Adrenal gland (tissue), 12 donors: Measurements from ENCODE around the gene GPNMB. TPM values are rescaled to one million over a fixed set of nuclear protein-coding genes. Genes with fewer than 3 reads are reported as not detected.
A peak's percentile ranks its signal among the peaks of the same experiment; 100 is the strongest.

Experiments
- DNase-seq, 7 donors: peaks; one replicate each; pipeline ENCODE4 v3.0.0-alpha.2; 2019 to 2020
- H3K27ac ChIP-seq, 5 donors: fragments of 200-600 bp; sonication (generic) in 4 of 5; 1 replicate in 3 of 5; 2 replicates in 2 of 5; pipeline versions ENCODE4 v1.5.1 to v1.8.0; 2016 to 2020; ENCODE audit warnings: mild to moderate bottlenecking in 1 of 5
- H3K27me3 ChIP-seq: fragments of 200-600 bp; 2 replicates; pipeline ENCODE4 v1.8.0; 2021
- H3K36me3 ChIP-seq, 2 donors: fragments of 200-600 bp; replicated peaks in 1 of 2; 1 replicate in 1 of 2; 2 replicates in 1 of 2; pipeline versions ENCODE4 v1.5.1 to v1.8.0; 2018 to 2022
- H3K4me1 ChIP-seq, 2 donors: fragments of 200-600 bp; replicated peaks in 1 of 2; 1 replicate in 1 of 2; 2 replicates in 1 of 2; pipeline versions ENCODE4 v1.5.1 to v1.8.0; 2018 to 2021
- H3K4me3 ChIP-seq, 4 donors: fragments of 200-600 bp; sonication (generic) in 3 of 4; one replicate each; pipeline ENCODE4 v1.5.1; 2016 to 2018
- H3K9me3 ChIP-seq, 3 donors: fragments of 200-600 bp; sonication (generic) in 1 of 3; replicated peaks in 1 of 3; 1 replicate in 2 of 3; 2 replicates in 1 of 3; pipeline versions ENCODE4 v1.5.1 to v1.8.0; 2016 to 2021
- CTCF ChIP-seq, 6 experiments: fragments of 450-650 bp in 4 of 6; fragments of 200-600 bp in 2 of 6; sonication (generic) in 1 of 6; IDR thresholded peaks; 1 replicate in 5 of 6; 2 replicates in 1 of 6; pipeline versions ENCODE4 v1.5.1 to v1.8.0; 2016 to 2021; ENCODE audit warnings: antibody characterized with exemption in 6 of 6, mild to moderate bottlenecking in 2 of 6, moderate library complexity in 1 of 6
- POLR2A ChIP-seq, 2 donors: fragments of 450-650 bp; IDR thresholded peaks; one replicate each; pipeline ENCODE4 v1.6.1; 2017; ENCODE audit warnings: antibody characterized with exemption in 2 of 2, mild to moderate bottlenecking in 2 of 2, moderate library complexity in 1 of 2
- whole genome bisulfite sequencing, 4 donors: extraction: QIAGEN DNeasy Blood & Tissue Kit in 2 of 4; methylation state at CpG; one replicate each; pipeline versions ENCODE4 v1.1.5 to v1.1.7; 2013 to 2017; 5-methylcytosine and 5-hydroxymethylcytosine counted together
- intact Hi-C, 2 donors: fragments of 100-400 bp; cut with DNase I; formaldehyde crosslinking; loops; one replicate each; pipeline versions ENCODE4 v1.14.1 to v1.15.0; 2022 to 2023
- polyA plus RNA-seq, 3 donors: library from polyadenylated mRNA; stranded (reverse); fragments of 200-250 nt in 2 of 3; fragments of 350-450 nt in 1 of 3; fragmentation: Illumina TruSeq in 1 of 3; extraction: RNeasy Lipid Tissue Mini Kit (QIAGEN cat#74804) in 1 of 3; gene quantifications; one replicate each; pipeline ENCODE4 v1.2.3, GENCODE V29; 2013 to 2014
- total RNA-seq, 9 donors: library from RNA; depleted of rRNA in 4 of 9; stranded (reverse); fragments of >200 nt in 4 of 9; fragments of 120-200 nt in 1 of 9; fragmentation: NEBNext Ultra II Directional in 1 of 9; extraction: Animal tissue kit (Norgen Biotek cat#: 25700) in 1 of 9; gene quantifications; one replicate each; pipeline versions ENCODE4 v1.1.0 to v1.2.4, GENCODE V29; 2013 to 2023
- donor health status: healthy with polysubstance abuse.
- donor health status: Bipolar disorder and iron deficiency.
- donor health status: DM: yes; HTN: yes; CAD: no.
- donor health status: DM: no; HTN: no; CAD: no.
- donor health status: DM: no; HTN: no; CAD: no.
- donor health status: DM: yes; HTN: yes; CAD: no.

Gene GPNMB
- total and polyA plus RNA-seq, 12 donors = 14.0 to 92.3 (median 35.1) TPM

- intact Hi-C loops = no loop called here
- no peak overlapping the region for H3K4me3 ChIP-seq
- no peak overlapping the region for H3K27ac ChIP-seq
- no peaks in the 10 kb centered on the region for H3K9me3 ChIP-seq
- DNase-seq = no peak
- TF ChIP-seq POLR2A (IDR thresholded peaks at IDR 0.05) = no peak
- TF ChIP-seq CTCF (IDR thresholded peaks at IDR 0.05) = no peak
- H3K36me3 ChIP-seq = no peaks in the 10 kb centered on the region
- H3K4me1 ChIP-seq = no peaks in the 10 kb centered on the region
- H3K27me3 ChIP-seq = no peaks in the 10 kb centered on the region
- 83 to 90% (median 86%) methylated on average over 9 of the region's 9 CpGs for WGBS, 4 donors
Observed at GRCh38 chr7:23234569-23235296, 11.8 kb upstream of the GPNMB start.

DNA sequence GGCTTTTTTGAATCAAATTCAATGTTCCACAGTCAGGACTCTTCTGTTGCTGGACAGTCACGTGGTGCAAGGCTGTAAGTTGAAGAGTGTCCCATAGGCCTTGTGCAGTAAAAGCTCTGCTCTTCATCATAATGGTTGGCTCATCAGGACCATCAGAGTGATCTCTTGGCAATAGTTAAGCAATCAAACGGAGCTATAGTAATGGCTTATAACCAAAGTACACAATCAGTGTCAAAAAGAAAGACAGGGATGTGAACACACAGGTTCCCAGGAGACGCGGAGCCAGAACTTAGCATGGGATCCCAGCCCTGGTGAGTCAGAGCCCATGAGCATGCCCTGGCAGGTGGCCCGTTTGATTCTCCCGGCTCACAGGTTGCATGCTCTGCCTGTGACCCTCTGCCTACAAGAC, 10.8 kb upstream of the GPNMB start:
- no peaks in the 10 kb centered on the region for H3K9me3 ChIP-seq
- intact Hi-C loops = no loop called here
- H3K36me3 ChIP-seq = no peaks in the 10 kb centered on the region
- WGBS, 4 donors = 54 to 74% (median 67%) methylated on average over 5 to 6 of the region's 6 CpGs
- TF ChIP-seq POLR2A (IDR thresholded peaks at IDR 0.05) = no peak
- no peak for TF ChIP-seq CTCF (IDR thresholded peaks at IDR 0.05)
- H3K4me1 ChIP-seq = no peaks in the 10 kb centered on the region
- peak in 5 of 7 donors; percentile 35 to 56 (median 52) for DNase-seq
- no peaks in the 10 kb centered on the region for H3K27me3 ChIP-seq
- H3K4me3 ChIP-seq = no peak overlapping the region
- no peak overlapping the region for H3K27ac ChIP-seq

DNA sequence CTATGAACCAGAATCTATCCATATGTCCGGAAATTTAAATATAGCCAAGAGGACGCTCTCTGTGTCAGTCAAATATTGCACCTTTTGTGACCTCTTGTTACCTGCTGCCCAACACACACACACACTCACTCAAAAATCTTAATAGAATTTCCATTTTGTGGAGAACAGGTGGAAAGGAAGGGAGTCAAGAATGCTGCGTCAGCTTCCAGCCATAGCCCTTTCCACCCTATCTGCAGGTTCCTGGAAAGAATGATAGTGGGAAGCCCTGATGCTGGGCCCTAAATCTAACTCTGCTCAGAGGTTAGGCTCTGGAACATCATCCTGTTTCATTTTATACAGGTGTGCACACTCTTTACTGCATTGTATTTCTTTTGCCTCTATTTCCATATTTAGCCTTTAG, 9.6 kb upstream of the GPNMB start:
- Histone ChIP-seq H3K27ac (no peak overlapping the region), H3K27me3 (no peaks in the 10 kb centered on the region), H3K4me3 (no peak overlapping the region), H3K9me3 (no peaks in the 10 kb centered on the region), H3K4me1 (no peaks in the 10 kb centered on the region), H3K36me3 (no peaks in the 10 kb centered on the region)
- 89 to 97% (median 93%) methylated on average over 3 of the region's 3 CpGs for WGBS, 4 donors
- DNase-seq = no peak
- TF ChIP-seq CTCF (IDR thresholded peaks at IDR 0.05) (no peak), POLR2A (IDR thresholded peaks at IDR 0.05) (no peak)
- intact Hi-C loops = no loop called here

DNA sequence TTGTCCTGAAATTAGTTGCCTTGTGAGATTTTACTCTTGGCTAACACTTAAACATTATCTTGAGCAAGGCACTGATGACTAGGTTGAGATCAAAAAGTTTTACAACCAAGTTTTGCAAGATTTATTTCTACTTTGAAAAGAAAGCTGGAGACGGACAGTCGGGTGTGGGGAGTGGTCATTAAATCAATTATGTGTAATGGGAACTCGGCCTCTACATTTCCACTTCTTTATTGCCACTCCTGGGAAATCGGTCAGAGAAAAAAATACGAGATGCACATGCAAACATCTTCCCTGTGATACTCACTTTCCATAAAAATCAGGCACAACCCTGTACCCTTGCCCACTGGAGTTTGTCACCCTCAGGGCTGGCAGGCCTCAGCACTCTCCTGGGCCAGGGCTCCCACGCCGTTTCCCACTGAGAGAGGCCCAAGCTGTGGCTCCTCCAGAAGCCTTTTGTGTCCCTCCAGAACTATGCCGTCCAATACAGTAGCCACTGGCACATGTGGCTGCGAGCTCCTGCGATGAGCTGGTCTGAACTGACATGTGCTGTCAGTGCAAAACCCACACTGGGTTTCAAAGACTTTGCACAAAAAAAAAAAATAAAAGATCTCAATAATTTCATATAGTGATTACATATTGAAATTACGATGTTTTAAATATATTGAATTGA, 7.5 kb upstream of the GPNMB start:
- TF ChIP-seq CTCF (IDR thresholded peaks at IDR 0.05) = no peak
- TF ChIP-seq POLR2A (IDR thresholded peaks at IDR 0.05) = no peak
- no peaks in the 10 kb centered on the region for H3K36me3 ChIP-seq
- intact Hi-C loops = no loop called here
- H3K4me3 ChIP-seq = no peak overlapping the region
- H3K27me3 ChIP-seq = no peaks in the 10 kb centered on the region
- no peak overlapping the region for H3K27ac ChIP-seq
- 83 to 88% (median 86%) methylated on average over 9 to 11 of the region's 11 CpGs for WGBS, 4 donors
- H3K9me3 ChIP-seq = no peaks in the 10 kb centered on the region
- no peaks in the 10 kb centered on the region for H3K4me1 ChIP-seq
- DNase-seq = no peak
